Measurements from ENCODE around the gene MYH7.

Gene MYH7

DNA sequence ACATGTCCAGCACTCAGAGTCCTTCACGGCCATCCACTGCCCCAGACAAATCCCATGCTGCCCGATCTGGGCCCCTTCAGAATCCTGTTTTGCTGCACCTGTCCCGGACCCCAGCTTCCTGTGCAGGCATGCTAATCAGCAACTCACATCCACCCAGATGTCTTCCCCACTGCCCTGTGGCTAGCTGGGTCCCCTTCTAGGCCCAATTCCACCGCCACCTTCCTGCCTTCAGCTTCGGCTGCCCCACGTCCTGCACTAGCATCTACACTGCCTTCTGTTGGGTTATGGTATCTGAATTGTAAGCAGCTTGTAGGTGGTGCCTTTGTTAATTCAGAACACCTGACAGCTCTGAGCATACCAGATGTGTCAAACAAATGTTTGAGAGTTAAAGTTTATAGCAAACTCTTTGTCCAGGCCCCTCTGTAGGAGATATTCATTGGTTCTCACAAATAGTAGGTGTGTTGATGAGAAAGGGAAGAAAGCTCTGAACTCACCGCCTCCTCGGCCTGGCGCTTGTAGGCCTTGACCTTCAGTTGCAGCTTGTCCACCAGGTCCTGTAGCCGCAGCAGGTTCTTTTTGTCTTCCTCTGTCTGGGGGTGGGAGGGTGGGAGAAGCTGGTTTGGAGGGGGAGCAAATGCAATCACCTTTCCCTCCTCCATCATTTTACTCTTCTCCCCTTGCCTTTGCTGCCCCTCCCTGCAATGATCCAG, 52.6 kb downstream of the MYH7 start:
- TF ChIP-seq, protein P1, sequence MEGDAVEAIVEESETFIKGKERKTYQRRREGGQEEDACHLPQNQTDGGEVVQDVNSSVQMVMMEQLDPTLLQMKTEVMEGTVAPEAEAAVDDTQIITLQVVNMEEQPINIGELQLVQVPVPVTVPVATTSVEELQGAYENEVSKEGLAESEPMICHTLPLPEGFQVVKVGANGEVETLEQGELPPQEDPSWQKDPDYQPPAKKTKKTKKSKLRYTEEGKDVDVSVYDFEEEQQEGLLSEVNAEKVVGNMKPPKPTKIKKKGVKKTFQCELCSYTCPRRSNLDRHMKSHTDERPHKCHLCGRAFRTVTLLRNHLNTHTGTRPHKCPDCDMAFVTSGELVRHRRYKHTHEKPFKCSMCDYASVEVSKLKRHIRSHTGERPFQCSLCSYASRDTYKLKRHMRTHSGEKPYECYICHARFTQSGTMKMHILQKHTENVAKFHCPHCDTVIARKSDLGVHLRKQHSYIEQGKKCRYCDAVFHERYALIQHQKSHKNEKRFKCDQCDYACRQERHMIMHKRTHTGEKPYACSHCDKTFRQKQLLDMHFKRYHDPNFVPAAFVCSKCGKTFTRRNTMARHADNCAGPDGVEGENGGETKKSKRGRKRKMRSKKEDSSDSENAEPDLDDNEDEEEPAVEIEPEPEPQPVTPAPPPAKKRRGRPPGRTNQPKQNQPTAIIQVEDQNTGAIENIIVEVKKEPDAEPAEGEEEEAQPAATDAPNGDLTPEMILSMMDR (IDR thresholded peaks at IDR 0.05; ENCODE audit: unreplicated experiment in 3 of 3) = no peak
- Mint-ChIP-seq H3K4me1 (peaks cover 18% of the 10 kb centered on the region), H3K4me3 (no peak overlapping the region)

DNA sequence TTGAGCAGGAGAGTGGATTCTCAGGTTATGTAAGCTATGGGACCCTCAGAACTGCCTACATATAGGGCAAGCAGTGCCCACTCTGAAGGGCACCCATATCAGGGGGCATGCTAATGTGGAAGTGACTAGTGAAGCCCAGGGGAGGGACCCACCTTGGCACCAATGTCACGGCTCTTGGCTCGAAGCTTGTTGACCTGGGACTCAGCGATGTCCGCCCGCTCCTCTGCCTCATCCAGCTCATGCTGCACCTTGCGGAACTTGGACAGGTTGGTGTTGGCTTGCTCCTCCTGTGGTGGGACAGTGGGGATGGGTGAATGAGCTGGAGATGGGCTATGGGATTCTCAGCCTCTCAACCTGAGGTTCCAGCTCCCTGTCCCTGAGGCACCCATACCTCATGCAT, 53.2 kb downstream of the MYH7 start:
- Mint-ChIP-seq H3K27ac (no peak overlapping the region), H3K4me1 (peaks cover 18% of the 10 kb centered on the region), H3K36me3 (ENCODE audit: low read depth) (no peaks in the 10 kb centered on the region), H3K27me3 (ENCODE audit: low read depth) (peaks cover 25% of the 10 kb centered on the region), H3K9me3 (no peaks in the 10 kb centered on the region), H3K4me3 (no peak overlapping the region)
- TF ChIP-seq, protein P1 (IDR thresholded peaks at IDR 0.05; ENCODE audit: unreplicated experiment in 3 of 3) = no peak

More for the DNA sequence above, 52.6 kb downstream of the MYH7 start:
- Mint-ChIP-seq H3K27ac (no peak overlapping the region), H3K27me3 (ENCODE audit: low read depth) (peaks cover 21% of the 10 kb centered on the region), H3K9me3 (no peaks in the 10 kb centered on the region), H3K36me3 (ENCODE audit: low read depth) (no peaks in the 10 kb centered on the region)

DNA sequence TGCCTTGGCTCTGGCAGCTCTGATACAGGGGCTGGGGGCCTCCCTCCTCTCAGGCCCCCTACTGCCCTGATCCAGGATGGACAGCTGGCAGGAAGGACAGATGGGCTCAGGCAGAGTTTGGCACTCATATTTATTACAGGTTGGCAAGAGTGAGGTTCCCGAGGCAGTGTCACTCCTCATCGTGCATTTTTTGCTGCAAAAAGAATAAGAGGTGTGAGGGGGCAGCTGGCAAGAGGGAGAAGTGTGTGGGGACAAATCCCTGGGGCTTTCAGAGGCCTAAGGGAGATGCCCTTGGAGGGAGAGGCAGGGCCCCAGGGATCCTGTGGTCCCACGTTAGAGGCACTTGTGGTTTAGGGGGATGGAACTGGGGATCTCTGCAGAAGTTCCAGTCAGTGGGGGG, 53.6 kb downstream of the MYH7 start:
- H3K9me3 Mint-ChIP-seq = no peaks in the 10 kb centered on the region
- H3K4me1 Mint-ChIP-seq = peaks cover 19% of the 10 kb centered on the region
- no peaks in the 10 kb centered on the region for H3K36me3 Mint-ChIP-seq (ENCODE audit: low read depth)
- TF ChIP-seq, protein P1 (IDR thresholded peaks at IDR 0.05; ENCODE audit: unreplicated experiment in 3 of 3) = no peak
- H3K4me3 Mint-ChIP-seq = no peak overlapping the region
- no peak overlapping the region for H3K27ac Mint-ChIP-seq
- H3K27me3 Mint-ChIP-seq (ENCODE audit: low read depth) = peaks cover 27% of the 10 kb centered on the region

DNA sequence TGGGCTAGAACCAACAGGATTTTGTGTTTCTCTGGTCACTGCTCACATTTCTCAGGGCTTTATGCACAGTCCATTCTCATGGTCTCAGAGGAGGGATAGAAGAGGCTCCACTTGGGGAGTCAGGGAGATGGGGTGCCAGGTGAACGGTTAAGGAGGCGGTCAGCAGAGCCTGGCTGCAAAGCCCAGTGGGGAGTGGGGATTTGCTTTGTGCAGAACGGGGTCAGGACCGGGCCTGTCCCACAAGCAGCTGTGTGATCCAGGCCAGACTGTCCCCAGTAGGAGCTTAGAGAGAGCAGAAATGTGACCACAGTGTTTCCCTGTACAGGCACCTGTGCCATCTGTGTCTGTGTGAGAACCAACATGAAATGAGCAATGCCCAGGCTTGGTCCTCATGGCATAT, 54.5 kb downstream of the MYH7 start:
- Mint-ChIP-seq H3K27me3 (ENCODE audit: low read depth) (peaks cover 27% of the 10 kb centered on the region), H3K27ac (peak overlapping the region in 2 of 3 experiments; percentile 27 to 46), H3K4me3 (no peak overlapping the region), H3K9me3 (no peaks in the 10 kb centered on the region), H3K4me1 (peaks cover 23% of the 10 kb centered on the region), H3K36me3 (ENCODE audit: low read depth) (no peaks in the 10 kb centered on the region)
- TF ChIP-seq, protein P1 (IDR thresholded peaks at IDR 0.05; ENCODE audit: unreplicated experiment in 3 of 3) = no peak

DNA sequence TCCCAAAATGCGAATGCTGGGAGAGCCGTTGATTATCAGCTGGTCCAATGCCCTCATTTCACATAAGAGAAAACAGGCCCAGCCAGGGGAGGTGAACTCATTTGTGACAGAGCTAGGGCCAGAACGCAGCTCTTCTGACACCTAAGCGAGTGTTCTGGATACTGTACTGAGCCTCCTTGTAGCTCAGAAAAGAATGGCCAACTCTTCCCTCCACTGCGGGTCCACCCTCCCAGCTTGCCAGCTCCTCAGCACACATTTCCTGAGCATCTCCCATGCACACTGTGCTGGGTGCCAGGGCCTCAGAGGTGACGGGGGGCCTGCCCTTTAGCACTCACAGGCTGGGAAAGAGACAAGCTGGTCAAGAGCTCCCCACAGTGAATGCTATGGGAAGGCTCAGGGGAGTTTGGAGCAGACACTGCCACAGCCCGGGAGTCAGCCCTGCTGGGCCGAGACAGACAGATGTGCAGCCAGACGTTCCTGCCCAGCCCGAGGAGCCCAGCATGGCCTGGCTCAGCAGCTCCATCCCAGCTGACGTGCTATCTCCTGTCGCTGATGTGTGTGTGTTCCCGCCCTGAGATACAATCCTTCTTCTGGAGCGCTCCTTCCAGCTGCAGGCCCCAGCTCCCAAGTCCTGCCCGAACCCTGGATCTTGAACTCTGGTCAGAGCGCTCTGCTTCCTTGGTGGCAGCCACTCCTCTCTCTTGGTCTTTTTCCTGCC, 55.1 kb downstream of the MYH7 start:
- Mint-ChIP-seq H3K36me3 (ENCODE audit: low read depth) (no peaks in the 10 kb centered on the region), H3K9me3 (no peaks in the 10 kb centered on the region), H3K4me1 (peaks cover 23% of the 10 kb centered on the region), H3K4me3 (no peak overlapping the region), H3K27me3 (ENCODE audit: low read depth) (peaks cover 27% of the 10 kb centered on the region), H3K27ac (peak overlapping the region in 2 of 3 experiments; percentile 27 to 46)
- TF ChIP-seq, protein P1 (IDR thresholded peaks at IDR 0.05; ENCODE audit: unreplicated experiment in 3 of 3) = no peak
